Measurements from ENCODE around the gene JPT2. TPM values are rescaled to one million over a fixed set of nuclear protein-coding genes. Genes with fewer than 3 reads are reported as not detected.

JPT2 gene
- total RNA-seq, 2 experiments from 2014 or later: 77.1 to 111 TPM

DNA sequence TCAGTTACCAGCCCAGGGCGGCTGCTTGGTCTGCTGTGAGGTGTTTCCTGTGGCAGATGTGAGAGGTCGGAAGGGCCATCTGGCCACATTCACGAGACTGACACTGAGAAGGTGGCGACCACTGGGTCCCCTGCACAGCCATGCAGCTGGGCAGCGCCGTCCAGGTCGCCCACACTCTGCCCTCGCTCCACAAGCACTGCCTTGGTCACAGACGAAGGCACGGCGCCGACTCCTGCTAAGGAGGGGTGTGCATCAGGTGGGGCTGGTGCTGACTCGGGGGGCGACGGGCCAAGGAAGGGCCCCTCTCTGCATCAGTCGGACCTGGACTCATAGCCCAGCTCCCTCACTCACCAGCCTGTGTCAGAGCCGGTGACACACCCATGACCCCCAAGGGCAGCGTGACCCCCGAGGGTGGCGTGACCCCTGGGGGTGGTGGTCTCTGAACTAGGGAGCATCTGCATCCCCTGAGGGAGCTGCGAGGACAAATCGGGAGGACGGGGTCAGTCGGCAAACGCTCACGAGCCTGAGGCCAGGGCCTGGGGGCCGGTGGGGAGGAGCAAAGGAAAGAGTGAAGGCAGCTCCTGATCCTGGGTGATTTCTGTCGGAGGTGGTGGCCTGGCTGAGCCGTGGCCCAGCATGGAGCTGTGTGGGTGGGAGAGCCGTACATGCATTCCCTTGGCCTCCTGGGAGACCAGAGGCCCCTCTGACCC lies 62.9 kb downstream of the JPT2 start:
- H3K27me3 Mint-ChIP-seq: no peaks in the 10 kb centered on the region
- ATAC-seq (no peak), DNase-seq (no peak)
- intact Hi-C loops (cut with DNase I, micrococcal nuclease): no loop called here
- no peaks in the 10 kb centered on the region for H3K4me1 Mint-ChIP-seq
- no peaks in the 10 kb centered on the region for H3K9me3 Mint-ChIP-seq (ENCODE audit: low read depth)
- H3K4me3 Mint-ChIP-seq: no peak overlapping the region
- no peak overlapping the region for H3K27ac Mint-ChIP-seq
- peaks cover 3% of the 10 kb centered on the region for H3K36me3 Mint-ChIP-seq (ENCODE audit: low read depth)
- ChIA-PET CTCF (no interaction called here), POLR2A (no interaction called here)

GRCh38 chr16:1741553-1742165 lies 63.6 kb downstream of the JPT2 start:
- Mint-ChIP-seq H3K36me3 (ENCODE audit: low read depth) (peaks cover 3% of the 10 kb centered on the region), H3K27ac (no peak overlapping the region), H3K4me1 (no peaks in the 10 kb centered on the region), H3K4me3 (no peak overlapping the region), H3K9me3 (ENCODE audit: low read depth) (no peaks in the 10 kb centered on the region), H3K27me3 (no peaks in the 10 kb centered on the region)
- intact Hi-C loops (cut with DNase I, micrococcal nuclease): no loop called here
- POLR2A ChIA-PET: no interaction called here
- no peak for ATAC-seq
- DNase-seq: no peak
- CTCF ChIA-PET: no interaction called here

DNA sequence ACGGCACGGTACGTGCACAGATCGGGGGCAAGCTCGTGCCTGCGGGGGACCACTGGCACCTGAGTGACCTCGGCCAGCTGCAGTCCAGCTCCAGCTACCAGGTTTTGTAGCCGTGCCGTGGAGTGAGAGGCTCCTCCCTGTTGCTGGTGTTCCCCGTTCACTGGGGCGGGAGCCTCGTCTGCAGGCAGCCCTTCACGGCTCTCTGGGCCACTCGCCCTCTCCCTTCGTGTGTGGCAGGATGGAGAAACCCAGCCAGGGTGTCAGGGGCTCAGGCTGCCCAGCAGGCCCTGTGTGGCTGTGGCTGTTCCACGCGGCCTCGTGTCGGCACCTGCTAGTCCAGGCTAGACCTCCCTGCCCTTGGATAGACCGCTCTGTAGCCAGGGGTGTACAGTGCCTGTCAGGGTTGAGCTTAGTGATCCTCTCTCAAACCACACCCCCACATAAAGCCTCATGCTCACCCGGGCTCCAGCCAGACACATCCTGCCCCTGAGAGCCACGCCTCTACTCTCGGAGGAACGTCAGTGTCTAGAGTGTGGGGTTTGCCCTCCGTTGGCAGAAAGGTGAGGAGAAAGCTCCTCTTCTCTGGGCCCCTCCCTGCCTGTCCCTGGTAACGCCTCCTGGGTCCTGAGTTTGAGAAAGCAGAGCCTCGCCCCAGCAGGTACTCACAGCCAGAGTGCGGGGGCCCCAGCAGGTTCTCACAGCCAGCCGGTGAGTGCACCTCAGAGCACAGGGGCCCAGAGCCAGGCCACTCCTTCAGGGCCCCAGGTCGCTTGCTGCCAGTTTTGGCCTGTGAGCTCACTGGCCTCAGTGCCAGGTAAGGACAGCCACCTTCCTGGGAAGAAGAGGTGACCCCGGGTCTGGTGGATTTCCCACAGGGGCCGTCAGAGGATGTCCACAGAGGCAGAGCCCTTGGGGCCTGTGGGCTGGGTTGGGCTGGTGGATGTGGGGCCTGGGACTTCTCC lies 65.6 kb downstream of the JPT2 start:
- Mint-ChIP-seq H3K36me3 (ENCODE audit: low read depth) (peaks cover 3% of the 10 kb centered on the region), H3K4me3 (no peak overlapping the region), H3K4me1 (no peaks in the 10 kb centered on the region), H3K27me3 (no peaks in the 10 kb centered on the region), H3K27ac (no peak overlapping the region), H3K9me3 (ENCODE audit: low read depth) (no peaks in the 10 kb centered on the region)
- CTCF ChIA-PET: interaction anchor here (0.6 kb wide), 3 partner anchors 21 to 131 kb away, joined by 3 to 4 read pairs (median 3); no protein-coding TSS in a partner anchor
- intact Hi-C loops (cut with DNase I, micrococcal nuclease): no loop called here
- POLR2A ChIA-PET: no interaction called here
- ATAC-seq (no peak), DNase-seq (no peak)

- intact Hi-C loops (cut with DNase I, micrococcal nuclease): no loop called here
- Mint-ChIP-seq H3K9me3 (ENCODE audit: low read depth) (no peaks in the 10 kb centered on the region), H3K4me3 (no peak overlapping the region), H3K27me3 (no peaks in the 10 kb centered on the region), H3K27ac (no peak overlapping the region), H3K36me3 (ENCODE audit: low read depth) (peaks cover 6% of the 10 kb centered on the region), H3K4me1 (no peaks in the 10 kb centered on the region)
- no peak for DNase-seq
- no peak for ATAC-seq
- POLR2A ChIA-PET: no interaction called here
- CTCF ChIA-PET: interaction anchor here (0.6 kb wide), 1 partner anchor 130 kb away, joined by 3 read pairs; no protein-coding TSS in a partner anchor
These were observed 66.3 kb downstream of the JPT2 start for GRCh38 chr16:1744338-1744840.

DNA sequence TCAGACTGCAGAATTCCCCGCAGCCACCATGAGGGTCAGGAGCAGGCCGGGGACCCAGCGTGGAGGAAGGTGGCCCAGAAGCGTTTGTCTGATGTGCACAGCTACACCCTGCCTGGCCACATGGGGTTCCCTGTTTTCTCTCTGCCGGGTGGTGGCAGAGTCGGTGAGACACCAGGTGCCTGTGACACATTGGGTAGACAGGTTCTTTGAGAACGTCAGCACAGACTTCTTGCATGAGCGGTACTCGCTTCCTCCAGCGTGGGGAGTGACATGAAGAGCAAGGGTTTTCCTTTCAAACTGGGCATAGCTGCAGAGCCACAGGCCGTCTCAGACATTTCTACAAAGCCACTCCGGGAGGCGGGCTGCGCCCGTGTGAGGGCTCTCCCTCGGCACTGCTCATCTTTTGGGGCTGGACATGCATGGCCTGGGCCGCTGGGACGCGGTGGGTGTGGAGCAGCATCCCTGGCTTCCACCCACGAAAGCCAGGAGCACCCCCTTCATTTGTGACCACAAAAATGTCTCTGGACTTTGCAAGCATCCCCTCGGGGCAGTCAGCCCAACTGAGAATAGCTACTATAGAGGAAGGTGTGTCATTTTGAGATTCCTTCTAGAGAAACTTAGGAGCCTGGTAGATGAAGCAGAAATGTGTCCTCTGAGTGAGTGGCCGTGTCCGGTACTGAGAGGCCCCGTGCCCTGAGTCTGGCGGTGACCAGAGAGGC lies 67.3 kb downstream of the JPT2 start:
- POLR2A ChIA-PET: no interaction called here
- Mint-ChIP-seq H3K27me3 (no peaks in the 10 kb centered on the region), H3K36me3 (ENCODE audit: low read depth) (peaks cover 6% of the 10 kb centered on the region), H3K27ac (no peak overlapping the region), H3K9me3 (ENCODE audit: low read depth) (no peaks in the 10 kb centered on the region), H3K4me1 (no peaks in the 10 kb centered on the region), H3K4me3 (no peak overlapping the region)
- ATAC-seq: no peak
- DNase-seq: no peak
- intact Hi-C loops (cut with DNase I, micrococcal nuclease): no loop called here
- CTCF ChIA-PET: interaction anchor here (0.7 kb wide), 1 partner anchor 324 kb away, joined by 3 read pairs; no protein-coding TSS in a partner anchor

DNA sequence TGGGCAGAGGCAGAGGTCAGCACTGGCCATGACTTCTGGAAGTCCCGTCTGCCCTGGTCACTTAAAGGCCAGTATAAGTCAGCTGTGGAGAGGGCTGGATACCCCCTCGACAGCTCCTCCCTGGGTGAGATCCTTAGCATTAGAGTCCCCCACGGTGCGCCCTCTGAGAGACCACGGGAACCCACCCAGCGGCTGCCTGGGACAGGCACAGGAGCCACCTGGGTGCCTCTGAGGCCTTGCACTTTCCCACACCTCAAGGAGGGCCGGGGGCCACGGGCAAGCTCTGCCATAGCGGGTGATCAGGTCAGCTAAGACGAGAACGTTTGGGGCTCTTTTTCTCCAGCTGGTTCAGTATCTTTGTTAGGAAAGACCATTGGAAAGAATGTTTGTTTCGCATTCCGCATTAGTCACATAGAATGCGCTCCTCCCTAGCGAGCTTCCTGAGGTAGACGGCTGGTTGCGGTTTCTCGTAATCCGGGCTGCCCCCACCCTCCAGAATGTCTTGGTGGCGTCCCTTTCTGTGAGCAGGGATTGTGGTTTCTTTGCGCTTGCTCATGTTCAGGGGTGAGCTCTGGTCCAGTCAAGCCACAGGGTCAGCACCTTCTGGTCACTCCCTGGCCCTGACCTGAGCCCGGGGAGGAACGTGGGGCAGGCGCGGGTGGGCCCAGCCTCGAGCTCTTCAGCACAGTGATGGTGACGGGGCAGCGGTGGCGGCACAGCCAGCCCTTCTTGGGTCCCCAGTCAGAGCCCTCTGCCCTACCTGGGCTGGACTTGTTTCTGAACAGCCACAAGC lies 68.0 kb downstream of the JPT2 start:
- CTCF ChIA-PET: interaction anchor here (0.7 kb wide), 1 partner anchor 325 kb away, joined by 3 read pairs; no protein-coding TSS in a partner anchor
- no peak overlapping the region for H3K4me3 Mint-ChIP-seq
- peaks cover 6% of the 10 kb centered on the region for H3K36me3 Mint-ChIP-seq (ENCODE audit: low read depth)
- no peaks in the 10 kb centered on the region for H3K4me1 Mint-ChIP-seq
- intact Hi-C loops (cut with DNase I, micrococcal nuclease): no loop called here
- POLR2A ChIA-PET: no interaction called here
- DNase-seq: no peak
- H3K9me3 Mint-ChIP-seq (ENCODE audit: low read depth): no peaks in the 10 kb centered on the region
- ATAC-seq: no peak
- H3K27me3 Mint-ChIP-seq: no peaks in the 10 kb centered on the region
- no peak overlapping the region for H3K27ac Mint-ChIP-seq

- H3K36me3 Mint-ChIP-seq (ENCODE audit: low read depth): peaks cover 6% of the 10 kb centered on the region
- intact Hi-C loops (cut with DNase I, micrococcal nuclease): no loop called here
- no peak overlapping the region for H3K4me3 Mint-ChIP-seq
- ATAC-seq (no peak), DNase-seq (no peak)
- ChIA-PET CTCF (no interaction called here), POLR2A (no interaction called here)
- H3K27ac Mint-ChIP-seq: no peak overlapping the region
- no peaks in the 10 kb centered on the region for H3K4me1 Mint-ChIP-seq
- H3K27me3 Mint-ChIP-seq: no peaks in the 10 kb centered on the region
- H3K9me3 Mint-ChIP-seq (ENCODE audit: low read depth): no peaks in the 10 kb centered on the region
These were observed 68.7 kb downstream of the JPT2 start for GRCh38 chr16:1746693-1747195.

DNA sequence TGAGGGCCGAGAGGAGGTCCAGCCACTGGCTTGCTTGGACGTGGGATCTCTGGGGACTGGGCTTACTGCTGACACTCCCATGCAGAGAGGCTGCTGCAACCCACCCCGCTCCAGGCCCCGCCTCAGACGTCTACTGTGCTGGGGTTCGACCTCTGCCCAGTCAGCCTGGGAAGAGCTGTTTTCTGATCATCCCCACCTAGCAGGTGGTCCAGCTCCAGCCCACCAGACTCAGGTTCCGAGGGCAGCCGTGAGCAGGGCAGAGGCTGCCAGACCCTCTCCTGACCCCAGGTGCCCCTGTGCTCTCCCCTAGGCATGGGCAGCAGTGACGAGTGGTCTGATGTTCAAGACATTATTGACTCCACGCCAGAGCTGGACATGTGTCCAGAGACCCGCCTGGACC lies 69.9 kb downstream of the JPT2 start:
- H3K4me1 Mint-ChIP-seq: no peaks in the 10 kb centered on the region
- H3K36me3 Mint-ChIP-seq (ENCODE audit: low read depth): peaks cover 9% of the 10 kb centered on the region
- POLR2A ChIA-PET: no interaction called here
- ATAC-seq (no peak), DNase-seq (no peak)
- intact Hi-C loops (cut with DNase I, micrococcal nuclease): no loop called here
- CTCF ChIA-PET: interaction anchor here (0.6 kb wide), 1 partner anchor 776 kb away, joined by 4 read pairs; no protein-coding TSS in a partner anchor
- H3K9me3 Mint-ChIP-seq (ENCODE audit: low read depth): no peaks in the 10 kb centered on the region
- no peaks in the 10 kb centered on the region for H3K27me3 Mint-ChIP-seq
- H3K27ac Mint-ChIP-seq: no peak overlapping the region
- no peak overlapping the region for H3K4me3 Mint-ChIP-seq

- CTCF ChIA-PET: no interaction called here
- DNase-seq (no peak), ATAC-seq (peak; percentile 53)
- POLR2A ChIA-PET: no interaction called here
- H3K27me3 Mint-ChIP-seq: no peaks in the 10 kb centered on the region
- H3K4me3 Mint-ChIP-seq: no peak overlapping the region
- H3K36me3 Mint-ChIP-seq (ENCODE audit: low read depth): peaks cover 9% of the 10 kb centered on the region
- no peaks in the 10 kb centered on the region for H3K4me1 Mint-ChIP-seq
- H3K27ac Mint-ChIP-seq: no peak overlapping the region
- intact Hi-C loops (cut with DNase I, micrococcal nuclease): no loop called here
- no peaks in the 10 kb centered on the region for H3K9me3 Mint-ChIP-seq (ENCODE audit: low read depth)
These were observed 71.4 kb downstream of the JPT2 start for GRCh38 chr16:1749152-1750117.

Measured in activated CD4-positive, alpha-beta T cell treated with anti-CD3 and anti-CD28 coated beads for 36 hours (primary cell).